A673 (cell line): ENCODE data around the gene TTC28.

ENCODE experiments used
- CTCF ChIP-seq: fragments of 300-800, 200-600 bp; sonication (generic); conservative IDR thresholded peaks from 2 replicates; pipeline ENCODE4 v1.5.1; 2017; ENCODE audit warnings: low read depth, mild to moderate bottlenecking, antibody characterized with exemption, low read length, moderate library complexity, mixed read lengths
- EZH2 ChIP-seq: fragments of 200-600 bp; sonication (generic); IDR thresholded peaks from 2 replicates; pipeline ENCODE4 v1.6.1; 2017; ENCODE audit warnings: borderline replicate concordance, low read depth, mild to moderate bottlenecking, mixed read lengths, antibody characterized with exemption, low read length; ENCODE audit not compliant: poor library complexity, severe bottlenecking

GRCh38 chr22:28706845-28707244, 27.2 kb upstream of the TTC28 start:
- TF ChIP-seq CTCF (no peak), EZH2 (no peak)
